Renal cortical epithelial cell (primary cell): ENCODE measurements around the gene ABTB2. TPM values are rescaled to one million over a fixed set of nuclear protein-coding genes. Genes with fewer than 3 reads are reported as not detected.

Experiments used
- DNase-seq: peaks from one replicate; pipeline ENCODE4 v3.0.0-alpha.2; 2011; ENCODE audit warnings: low read depth
- total RNA-seq: library from RNA; depleted of rRNA; stranded (reverse); fragments of >200 nt; gene quantifications from 2 replicates; pipeline ENCODE4 v1.2.3, GENCODE V29; 2014

The ABTB2 gene
- total RNA-seq, 1 donor from 2014 or later = 44.1 TPM

GRCh38 chr11:34360046-34360445, 2.2 kb upstream of the ABTB2 start:
- no peak for DNase-seq

GRCh38 chr11:34359548-34359891, 1.7 kb upstream of the ABTB2 start:
- no peak for DNase-seq

GRCh38 chr11:34358728-34359547, 1.1 kb upstream of the ABTB2 start:
- DNase-seq = peak; percentile 67

- DNase-seq = peak; percentile 48
These were observed 483 bp upstream of the ABTB2 start for GRCh38 chr11:34358258-34358727.

GRCh38 chr11:34356913-34357700, 703 bp downstream of the ABTB2 start:
- no peak for DNase-seq

GRCh38 chr11:34356576-34356912, 1.3 kb downstream of the ABTB2 start:
- no peak for DNase-seq

- no peak for DNase-seq
These were observed 1.7 kb downstream of the ABTB2 start for GRCh38 chr11:34356130-34356529.

- no peak for DNase-seq
These were observed 2.1 kb downstream of the ABTB2 start for GRCh38 chr11:34355726-34356125.

GRCh38 chr11:34354782-34355181, 3.0 kb downstream of the ABTB2 start:
- DNase-seq = peak; percentile 77

- DNase-seq = no peak
These were observed 3.9 kb downstream of the ABTB2 start for GRCh38 chr11:34353881-34354280.

- no peak for DNase-seq
These were observed 5.9 kb downstream of the ABTB2 start for GRCh38 chr11:34351687-34352469.

GRCh38 chr11:34351051-34351450, 6.8 kb downstream of the ABTB2 start:
- no peak for DNase-seq

GRCh38 chr11:34349882-34350281, 7.9 kb downstream of the ABTB2 start:
- no peak for DNase-seq

GRCh38 chr11:34348919-34349318, 8.9 kb downstream of the ABTB2 start:
- DNase-seq = no peak

GRCh38 chr11:34348096-34348495, 9.7 kb downstream of the ABTB2 start:
- DNase-seq = no peak

- DNase-seq = peak; percentile 39
These were observed 11.3 kb downstream of the ABTB2 start for GRCh38 chr11:34346551-34346950.

- DNase-seq = no peak
These were observed 11.8 kb downstream of the ABTB2 start for GRCh38 chr11:34345991-34346480.

GRCh38 chr11:34345540-34345876, 12.3 kb downstream of the ABTB2 start:
- no peak for DNase-seq

GRCh38 chr11:34344768-34345539, 12.9 kb downstream of the ABTB2 start:
- peak; percentile 96 for DNase-seq

GRCh38 chr11:34344410-34344767, 13.4 kb downstream of the ABTB2 start:
- DNase-seq = no peak

- DNase-seq = no peak
These were observed 14.1 kb downstream of the ABTB2 start for GRCh38 chr11:34343686-34344085.

- peak; percentile 95 for DNase-seq
These were observed 14.7 kb downstream of the ABTB2 start for GRCh38 chr11:34343153-34343552.
